Left kidney (tissue), 2 donors: ENCODE data around the gene ZAR1. TPM values are rescaled to one million over a fixed set of nuclear protein-coding genes. Genes with fewer than 3 reads are reported as not detected.

Source experiments
- DNase-seq: peaks from one replicate; pipeline ENCODE4 v3.0.0-alpha.2; 2013
- polyA plus RNA-seq: library from polyadenylated mRNA; unstranded; fragments of 120-200 nt; gene quantifications from one replicate; pipeline ENCODE4 v1.2.1, GENCODE V29; 2013; ENCODE audit not compliant: insufficient read length

The ZAR1 gene
- polyA plus RNA-seq, 1 donor = not detected

- no peak for DNase-seq
These were observed 405 bp upstream of the ZAR1 start for GRCh38 chr4:48489683-48490011.

GRCh38 chr4:48490680-48491513, 845 bp downstream of the ZAR1 start:
- DNase-seq = no peak

DNA sequence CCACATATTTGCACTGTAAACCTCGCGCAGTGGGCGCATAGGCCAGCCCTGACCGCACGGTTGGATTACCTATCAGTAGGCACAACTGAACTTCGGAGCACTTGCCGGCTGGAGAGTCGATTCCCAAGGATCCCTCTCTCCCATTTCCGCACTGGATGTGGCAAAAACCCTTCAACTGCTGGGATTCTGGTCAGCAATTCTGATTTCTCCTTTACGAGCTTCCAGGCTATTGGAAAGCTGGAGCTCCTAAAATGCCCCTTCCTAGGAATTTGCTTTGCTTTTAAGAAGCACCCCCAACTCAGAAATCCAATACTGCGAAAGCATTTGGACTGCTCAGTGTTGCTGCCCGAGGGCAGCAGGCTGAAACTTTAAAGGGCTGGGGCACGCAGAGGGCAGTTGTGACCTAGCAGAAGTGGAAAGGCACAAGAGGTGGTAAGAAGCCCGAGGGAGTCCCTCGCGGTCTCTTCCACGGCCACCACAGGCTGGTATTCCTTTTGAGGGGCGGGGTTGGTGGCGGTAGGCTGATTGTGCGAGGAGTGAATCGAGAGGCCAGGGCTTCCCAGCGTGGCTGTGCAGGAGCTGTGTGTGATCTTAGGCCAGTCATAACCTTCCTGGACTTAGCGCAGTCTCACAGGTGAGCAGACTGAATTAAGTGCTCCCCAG, 1.6 kb downstream of the ZAR1 start:
- no peak for DNase-seq

DNA sequence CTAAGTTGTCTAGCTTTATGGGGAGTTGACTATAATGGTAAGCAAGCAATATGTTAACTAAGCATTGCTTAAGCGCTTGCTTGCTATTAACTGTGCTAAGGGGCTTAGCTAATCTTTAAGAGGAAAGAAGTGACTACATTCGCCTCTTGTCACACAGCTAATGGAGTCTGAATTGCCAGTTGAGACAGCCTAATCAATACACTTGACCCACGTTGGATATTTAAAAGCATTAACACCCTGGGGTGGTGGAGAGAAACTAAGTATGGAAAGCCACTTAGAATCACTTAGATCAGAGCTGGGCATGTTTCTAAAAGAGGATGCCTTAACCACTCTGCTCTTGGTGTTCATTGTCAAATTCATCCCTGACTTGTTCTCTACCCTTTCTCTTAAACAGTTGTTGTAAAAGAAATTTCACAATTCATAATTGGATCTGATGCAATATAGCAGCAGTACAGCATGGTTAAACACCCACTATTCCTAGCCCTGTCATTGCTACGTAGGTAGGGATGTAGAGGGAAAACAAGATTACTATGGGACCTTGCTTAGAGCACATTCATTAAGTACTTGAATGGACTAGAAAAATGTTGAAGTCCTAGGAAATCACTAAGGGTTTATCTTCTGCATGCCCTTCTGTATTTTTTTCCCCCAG, 3.5 kb downstream of the ZAR1 start:
- DNase-seq = no peak

DNA sequence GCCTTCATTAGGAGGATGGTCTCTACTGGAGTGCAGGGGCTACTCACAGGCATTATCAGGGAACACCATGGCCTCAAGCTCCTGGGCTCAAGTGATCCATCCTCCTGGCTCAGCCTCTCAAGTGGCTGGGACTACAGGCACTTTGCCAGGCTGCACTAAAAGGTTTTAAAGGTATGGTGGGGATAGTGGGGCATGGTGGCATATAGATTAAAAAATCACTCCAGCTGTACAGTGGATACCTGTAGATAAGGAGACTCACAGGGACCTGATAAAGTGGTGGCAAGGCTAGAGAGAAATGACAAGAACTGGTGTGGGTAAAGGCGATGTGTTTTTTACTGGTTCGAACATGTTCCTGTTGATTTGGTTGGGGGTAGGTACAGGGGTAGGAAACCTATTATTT, 5.9 kb downstream of the ZAR1 start:
- no peak for DNase-seq

DNA sequence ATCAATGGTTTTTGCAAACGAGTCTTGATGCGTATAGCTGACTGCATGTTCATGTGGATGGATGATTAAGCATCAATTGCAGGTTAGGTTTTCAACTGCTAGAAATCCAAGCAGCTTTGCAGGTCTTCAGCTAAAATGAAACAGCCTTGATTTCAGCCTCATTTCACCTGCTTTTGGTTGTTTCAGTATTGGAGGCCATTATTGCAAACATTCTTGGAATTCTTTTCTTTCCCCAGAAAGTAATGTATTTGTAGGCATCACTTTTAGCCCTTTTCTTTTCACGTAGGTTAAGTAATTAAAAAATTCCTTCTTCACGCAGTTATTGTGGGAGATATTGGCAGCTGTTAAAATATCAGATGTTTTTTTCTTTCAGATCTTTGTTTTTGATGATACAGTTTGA, 8.8 kb downstream of the ZAR1 start:
- no peak for DNase-seq

GRCh38 chr4:48499551-48500066, 9.6 kb downstream of the ZAR1 start:
- no peak for DNase-seq

- DNase-seq = no peak
These were observed 13.4 kb downstream of the ZAR1 start for GRCh38 chr4:48503233-48504025.

- DNase-seq = no peak
These were observed 13.9 kb downstream of the ZAR1 start for GRCh38 chr4:48504026-48504330.

GRCh38 chr4:48504352-48504751, 14.3 kb downstream of the ZAR1 start:
- DNase-seq = no peak

DNA sequence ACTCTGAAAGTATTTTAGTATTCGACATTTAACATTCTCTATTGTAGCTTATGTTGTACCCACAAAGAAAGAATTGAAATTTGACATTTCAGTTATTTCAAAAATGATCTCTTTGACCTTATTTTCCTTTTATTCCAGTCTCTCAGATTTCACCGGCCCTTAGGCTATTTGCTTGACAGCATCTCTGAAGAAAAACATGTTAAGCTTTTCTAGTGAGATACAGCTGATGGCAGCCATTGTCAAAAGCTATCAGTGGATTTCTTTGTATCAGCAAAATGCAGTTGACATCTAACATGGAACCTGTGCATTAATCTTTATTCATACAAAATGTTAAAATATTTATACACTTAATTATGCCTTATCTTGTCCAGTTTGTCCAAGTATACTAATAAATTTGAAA, 16.7 kb downstream of the ZAR1 start:
- DNase-seq = no peak

DNA sequence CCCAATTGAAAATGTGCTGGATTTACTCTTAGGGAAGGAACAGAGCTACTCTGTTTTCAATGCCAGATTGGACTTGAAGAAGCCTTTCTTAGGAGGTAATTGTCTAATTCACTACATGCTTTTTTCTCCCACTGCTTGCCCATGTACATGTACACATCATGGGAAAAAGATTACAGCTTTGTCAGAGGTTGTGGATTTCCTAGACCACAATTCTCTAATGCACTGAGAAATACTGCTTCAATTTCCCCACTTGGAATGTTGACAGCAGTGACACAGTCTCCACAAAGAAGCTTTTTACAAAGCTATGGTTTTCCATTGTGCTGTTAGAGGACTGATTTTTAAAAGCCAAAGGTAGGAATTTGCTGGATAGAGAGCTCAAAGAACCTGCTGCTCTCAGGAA, 19.5 kb downstream of the ZAR1 start:
- no peak for DNase-seq

DNA sequence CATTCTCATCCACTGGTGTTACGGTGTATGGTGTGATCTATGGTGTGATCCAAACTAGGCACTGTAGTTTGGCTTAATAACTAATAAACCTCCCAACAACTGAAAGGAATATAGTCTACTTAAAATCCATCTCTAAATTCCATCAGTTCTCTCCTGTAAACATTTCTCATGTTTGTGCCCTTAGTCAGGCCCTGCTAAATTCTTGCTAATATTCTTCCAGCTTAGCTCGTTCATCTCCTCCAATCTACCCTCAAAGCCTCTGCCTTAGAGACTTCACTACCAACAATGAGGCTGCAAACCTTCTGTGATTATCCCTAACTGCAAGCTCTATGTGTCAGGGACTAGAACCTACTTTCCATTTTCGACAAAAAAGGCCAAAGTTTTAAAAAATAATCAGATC, 28.1 kb downstream of the ZAR1 start:
- no peak for DNase-seq

DNA sequence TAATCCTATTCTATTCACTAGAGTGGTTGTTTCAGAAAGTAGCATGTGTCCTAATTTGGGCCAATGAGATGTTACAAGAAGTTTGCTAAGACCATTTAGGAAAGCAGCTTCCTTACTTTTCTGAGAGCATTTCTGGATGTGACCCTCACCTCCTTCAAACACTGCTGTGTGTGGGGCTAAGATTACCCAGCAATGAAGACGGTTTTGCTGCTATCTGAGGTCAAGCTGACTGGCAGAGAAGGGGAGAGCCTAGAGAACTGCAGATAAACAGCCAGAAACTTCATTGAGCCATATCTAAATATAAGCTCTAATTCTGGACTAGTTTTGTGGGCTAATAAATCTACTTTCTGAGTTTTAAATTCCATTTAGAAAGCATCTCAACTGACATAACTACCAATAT, 36.4 kb downstream of the ZAR1 start:
- no peak for DNase-seq

- DNase-seq = no peak
These were observed 48.3 kb downstream of the ZAR1 start for GRCh38 chr4:48538358-48538757.

GRCh38 chr4:48539597-48539996, 49.5 kb downstream of the ZAR1 start:
- DNase-seq = no peak

DNA sequence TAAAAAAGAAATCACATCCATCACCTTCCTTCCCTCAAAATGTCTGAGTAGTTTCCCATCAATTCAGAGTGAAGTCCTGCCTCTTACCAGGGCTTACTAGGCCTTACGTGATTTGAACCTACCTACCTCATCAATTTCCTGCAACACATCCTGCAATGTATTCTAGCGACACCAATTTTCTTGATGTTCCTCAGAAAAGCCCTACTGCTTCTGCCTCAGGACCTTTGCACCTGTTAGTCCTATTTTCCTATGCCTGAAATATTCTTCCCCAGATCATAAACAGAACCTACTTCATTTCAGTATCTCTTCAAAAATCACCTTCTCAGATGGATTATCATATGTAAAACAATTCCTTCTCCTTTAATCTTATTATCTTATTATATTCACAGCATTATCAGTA, 52.8 kb downstream of the ZAR1 start:
- DNase-seq = no peak

DNA sequence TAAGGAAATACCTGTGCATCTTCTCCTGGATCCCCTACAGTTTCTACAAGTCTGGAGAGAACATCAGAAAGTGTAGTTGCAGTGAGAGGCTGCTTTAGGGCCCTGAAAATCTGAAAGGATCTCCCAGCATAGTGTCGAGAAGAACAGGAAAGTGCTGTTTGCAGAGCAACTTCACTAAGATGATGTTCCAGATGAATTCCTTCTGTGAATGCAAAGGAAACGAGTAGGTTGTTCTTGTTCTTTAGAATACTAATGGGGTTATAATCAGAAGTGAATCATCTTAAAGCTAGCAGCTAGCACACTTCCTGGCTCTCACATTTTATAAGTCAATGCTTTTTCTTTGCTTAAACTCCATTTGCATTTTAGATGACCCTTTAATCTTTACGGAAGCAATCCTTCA, 53.7 kb downstream of the ZAR1 start:
- DNase-seq = no peak
